Measurements from ENCODE around the gene PAX4. TPM values are rescaled to one million over a fixed set of nuclear protein-coding genes. Genes with fewer than 3 reads are reported as not detected.

Gene PAX4
- polyA plus RNA-seq, 1 donor from 2014 or later = not detected

- no peaks in the 10 kb centered on the region for H3K36me3 ChIP-seq (ENCODE audit: insufficient read depth, low read length)
- H3K4me3 ChIP-seq (ENCODE audit: low read length) = no peak overlapping the region
- H2AFZ ChIP-seq (ENCODE audit: low read depth, low read length) = no peak overlapping the region
- no peak for TF ChIP-seq CTCF (IDR thresholded peaks at IDR 0.05; ENCODE audit: poor library complexity, severe bottlenecking)
- no peak for TF ChIP-seq RAD21 (conservative IDR thresholded peaks at IDR 0.05)
- no peak for TF ChIP-seq REST (IDR thresholded peaks at IDR 0.05; ENCODE audit: borderline replicate concordance)
- TF ChIP-seq POLR2AphosphoS5 (IDR thresholded peaks at IDR 0.05) = no peak
- TF ChIP-seq SMC3 (conservative IDR thresholded peaks at IDR 0.05; ENCODE audit: poor library complexity) = no peak
- no peak for TF ChIP-seq EP300 (conservative IDR thresholded peaks at IDR 0.05; ENCODE audit: poor library complexity, severe bottlenecking)
- TF ChIP-seq EZH2 (IDR thresholded peaks at IDR 0.05; ENCODE audit: borderline replicate concordance, insufficient read depth, low read length, poor library complexity, severe bottlenecking) = no peak
- no peak for TF ChIP-seq MXI1 (conservative IDR thresholded peaks at IDR 0.05; ENCODE audit: poor library complexity, severe bottlenecking)
- TF ChIP-seq TAF1 (IDR thresholded peaks at IDR 0.05; ENCODE audit: low read depth) = no peak
- no peaks in the 10 kb centered on the region for H4K20me1 ChIP-seq (ENCODE audit: insufficient read depth)
- no peaks in the 10 kb centered on the region for H3K9me2 ChIP-seq (ENCODE audit: insufficient read depth, low read length)
- H3K9me3 ChIP-seq (ENCODE audit: low read length) = no peaks in the 10 kb centered on the region
- no peak overlapping the region for H3K9ac ChIP-seq (ENCODE audit: low read length)
- H3F3A ChIP-seq (ENCODE audit: insufficient read depth, low read length, poor library complexity, severe bottlenecking) = no peaks in the 10 kb centered on the region
- no peak overlapping the region for H3K27ac ChIP-seq (ENCODE audit: low read length)
- no peaks in the 10 kb centered on the region for H3K79me2 ChIP-seq (replicated peaks; ENCODE audit: insufficient read depth, low read length)
- H3K27me3 ChIP-seq (ENCODE audit: insufficient read depth, low read depth, low read length) = peaks cover 40% of the 10 kb centered on the region
- no peak overlapping the region for H3K4me2 ChIP-seq (ENCODE audit: low read length)
These were observed 833 bp upstream of the PAX4 start for GRCh38 chr7:127618775-127619174.

GRCh38 chr7:127616724-127617123 is 1.2 kb downstream of the PAX4 start:
- TF ChIP-seq REST (IDR thresholded peaks at IDR 0.05; ENCODE audit: borderline replicate concordance) (no peak), MXI1 (conservative IDR thresholded peaks at IDR 0.05; ENCODE audit: poor library complexity, severe bottlenecking) (no peak), EZH2 (IDR thresholded peaks at IDR 0.05; ENCODE audit: borderline replicate concordance, insufficient read depth, low read length, poor library complexity, severe bottlenecking) (no peak), CTCF (IDR thresholded peaks at IDR 0.05; ENCODE audit: poor library complexity, severe bottlenecking) (no peak), TAF1 (IDR thresholded peaks at IDR 0.05; ENCODE audit: low read depth) (no peak), EP300 (conservative IDR thresholded peaks at IDR 0.05; ENCODE audit: poor library complexity, severe bottlenecking) (no peak), SMC3 (conservative IDR thresholded peaks at IDR 0.05; ENCODE audit: poor library complexity) (no peak), POLR2AphosphoS5 (IDR thresholded peaks at IDR 0.05) (no peak), RAD21 (conservative IDR thresholded peaks at IDR 0.05) (no peak)
- peaks cover 40% of the 10 kb centered on the region for H3K27me3 ChIP-seq (ENCODE audit: insufficient read depth, low read depth, low read length)

More at GRCh38 chr7:127616724-127617123, 1.2 kb downstream of the PAX4 start:
- Histone ChIP-seq H3K27ac (ENCODE audit: low read length) (no peak overlapping the region), H3K4me2 (ENCODE audit: low read length) (no peak overlapping the region), H3F3A (ENCODE audit: insufficient read depth, low read length, poor library complexity, severe bottlenecking) (no peaks in the 10 kb centered on the region), H2AFZ (ENCODE audit: low read depth, low read length) (no peak overlapping the region), H3K9ac (ENCODE audit: low read length) (no peak overlapping the region), H3K4me3 (ENCODE audit: low read length) (no peak overlapping the region), H4K20me1 (ENCODE audit: insufficient read depth) (no peaks in the 10 kb centered on the region), H3K36me3 (ENCODE audit: insufficient read depth, low read length) (no peaks in the 10 kb centered on the region), H3K9me2 (ENCODE audit: insufficient read depth, low read length) (no peaks in the 10 kb centered on the region), H3K79me2 (replicated peaks; ENCODE audit: insufficient read depth, low read length) (no peaks in the 10 kb centered on the region), H3K9me3 (ENCODE audit: low read length) (no peaks in the 10 kb centered on the region)

Measured in neural cell (in vitro differentiated cells).